ENCODE data around the gene SIPA1L3. TPM values are rescaled to one million over a fixed set of nuclear protein-coding genes. Genes with fewer than 3 reads are reported as not detected.

Gene SIPA1L3
- total and polyA plus RNA-seq, 2 experiments from 2014 or later = 13.7 to 23.3 TPM

DNA sequence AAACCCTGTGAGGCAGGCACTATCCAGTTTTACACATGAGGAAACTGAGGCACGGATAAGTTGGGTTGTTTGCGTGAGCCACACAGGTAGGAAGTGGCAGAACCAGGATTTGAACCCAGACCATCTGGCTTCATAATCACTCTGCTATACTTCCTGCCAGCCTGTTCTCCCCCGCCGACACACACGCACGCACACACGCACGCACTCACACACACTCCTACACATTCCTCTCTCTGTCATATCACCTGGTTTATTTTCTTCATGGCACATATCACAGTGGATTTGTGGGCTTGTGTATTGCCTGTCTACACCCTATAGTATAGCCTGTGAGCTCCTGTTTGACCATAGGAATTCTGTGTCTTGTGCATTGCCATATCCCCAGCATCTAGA, 140.0 kb downstream of the SIPA1L3 start:
- 89% methylated on average over 8 of the region's 8 CpGs for WGBS (ENCODE audit: low lambda C conversion rate, missing lambda C conversion rate)
- peaks cover 1% of the 10 kb centered on the region for H3K9me3 ChIP-seq (ENCODE audit: low read depth)
- no peaks in the 10 kb centered on the region for H3K4me1 ChIP-seq (ENCODE audit: insufficient read depth)
- no peaks in the 10 kb centered on the region for H4K20me1 ChIP-seq (ENCODE audit: insufficient read depth, poor library complexity, severe bottlenecking)
- no peaks in the 10 kb centered on the region for H3K27me3 ChIP-seq
- no peak for TF ChIP-seq CTCF (IDR thresholded peaks at IDR 0.05; ENCODE audit: poor library complexity)
- TF ChIP-seq EZH2 (IDR thresholded peaks at IDR 0.05; ENCODE audit: borderline replicate concordance) = no peak
- TF ChIP-seq EZH2phosphoT487 (IDR thresholded peaks at IDR 0.05; ENCODE audit: low read depth, severe bottlenecking, unreplicated experiment) = no peak
- no peak overlapping the region for H3K4me3 ChIP-seq
- H3K9me2 ChIP-seq (replicated peaks; ENCODE audit: insufficient read depth) = no peaks in the 10 kb centered on the region
- H3K27ac ChIP-seq = no peak overlapping the region
- DNase-seq (ENCODE audit: low spot score) = no peak
- H3K4me2 ChIP-seq = no peak overlapping the region
- H3K79me2 ChIP-seq = peaks cover 6% of the 10 kb centered on the region
- H2AFZ ChIP-seq = no peak overlapping the region
- H3K36me3 ChIP-seq (replicated peaks; ENCODE audit: insufficient read depth, low read depth) = no peaks in the 10 kb centered on the region

GRCh38 chr19:38047641-38048040, 140.6 kb downstream of the SIPA1L3 start:
- Histone ChIP-seq H3K9me2 (replicated peaks; ENCODE audit: insufficient read depth) (no peaks in the 10 kb centered on the region), H2AFZ (no peak overlapping the region), H3K9me3 (ENCODE audit: low read depth) (no peaks in the 10 kb centered on the region), H3K27me3 (no peaks in the 10 kb centered on the region), H3K79me2 (peaks cover 3% of the 10 kb centered on the region), H3K4me1 (ENCODE audit: insufficient read depth) (no peaks in the 10 kb centered on the region), H3K4me2 (no peak overlapping the region), H3K4me3 (no peak overlapping the region), H3K27ac (no peak overlapping the region), H4K20me1 (ENCODE audit: insufficient read depth, poor library complexity, severe bottlenecking) (no peaks in the 10 kb centered on the region), H3K36me3 (replicated peaks; ENCODE audit: insufficient read depth, low read depth) (no peaks in the 10 kb centered on the region)
- WGBS (ENCODE audit: low lambda C conversion rate, missing lambda C conversion rate) = 77% methylated on average over 15 of the region's 15 CpGs
- no peak for DNase-seq (ENCODE audit: low spot score)
- TF ChIP-seq EZH2phosphoT487 (IDR thresholded peaks at IDR 0.05; ENCODE audit: low read depth, severe bottlenecking, unreplicated experiment) = no peak
- TF ChIP-seq EZH2 (IDR thresholded peaks at IDR 0.05; ENCODE audit: borderline replicate concordance) = no peak

DNA sequence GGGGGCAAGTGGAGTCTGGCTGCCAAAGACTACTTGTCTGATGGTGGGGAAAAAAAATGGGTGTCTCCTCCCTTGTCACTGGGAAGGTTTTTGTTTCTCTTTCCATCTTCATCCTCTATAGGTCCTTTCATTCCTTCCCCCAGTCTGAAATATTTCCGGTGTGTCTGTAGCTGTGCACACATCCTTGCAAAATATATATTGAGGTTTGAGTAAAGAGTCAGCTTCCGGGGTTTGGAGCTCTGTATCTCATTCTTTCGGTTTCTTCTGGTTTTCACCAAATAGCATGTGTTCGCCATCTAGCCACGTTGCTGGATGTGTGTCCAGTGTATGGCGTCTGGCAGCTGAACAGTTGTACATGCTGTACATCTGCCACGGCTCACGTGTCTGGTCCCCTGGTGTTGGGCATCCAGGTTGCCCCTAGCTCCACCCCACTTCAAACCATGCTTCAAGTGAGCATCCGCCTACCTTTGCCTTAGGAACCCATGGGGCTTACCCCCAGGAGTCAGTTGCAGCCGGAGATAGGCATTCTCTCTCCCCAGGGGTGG, 142.2 kb downstream of the SIPA1L3 start:
- 96% methylated on average over 10 of the region's 10 CpGs for WGBS (ENCODE audit: low lambda C conversion rate, missing lambda C conversion rate)
- no peak for TF ChIP-seq EZH2 (IDR thresholded peaks at IDR 0.05; ENCODE audit: borderline replicate concordance)
- no peak for TF ChIP-seq EZH2phosphoT487 (IDR thresholded peaks at IDR 0.05; ENCODE audit: low read depth, severe bottlenecking, unreplicated experiment)
- no peak for TF ChIP-seq CTCF (IDR thresholded peaks at IDR 0.05; ENCODE audit: poor library complexity)
- H2AFZ ChIP-seq = no peak overlapping the region
- no peaks in the 10 kb centered on the region for H4K20me1 ChIP-seq (ENCODE audit: insufficient read depth, poor library complexity, severe bottlenecking)
- H3K4me3 ChIP-seq = no peak overlapping the region
- H3K27me3 ChIP-seq = no peaks in the 10 kb centered on the region
- no peaks in the 10 kb centered on the region for H3K36me3 ChIP-seq (replicated peaks; ENCODE audit: insufficient read depth, low read depth)
- no peaks in the 10 kb centered on the region for H3K9me3 ChIP-seq (ENCODE audit: low read depth)
- no peaks in the 10 kb centered on the region for H3K9me2 ChIP-seq (replicated peaks; ENCODE audit: insufficient read depth)
- no peak for DNase-seq (ENCODE audit: low spot score)
- no peaks in the 10 kb centered on the region for H3K79me2 ChIP-seq
- H3K4me2 ChIP-seq = no peak overlapping the region
- no peak overlapping the region for H3K27ac ChIP-seq
- no peaks in the 10 kb centered on the region for H3K4me1 ChIP-seq (ENCODE audit: insufficient read depth)

- Histone ChIP-seq H2AFZ (no peak overlapping the region), H3K9me3 (ENCODE audit: low read depth) (no peaks in the 10 kb centered on the region), H4K20me1 (ENCODE audit: insufficient read depth, poor library complexity, severe bottlenecking) (no peaks in the 10 kb centered on the region), H3K4me3 (no peak overlapping the region), H3K4me1 (ENCODE audit: insufficient read depth) (no peaks in the 10 kb centered on the region), H3K27ac (no peak overlapping the region), H3K36me3 (replicated peaks; ENCODE audit: insufficient read depth, low read depth) (no peaks in the 10 kb centered on the region), H3K79me2 (no peaks in the 10 kb centered on the region), H3K27me3 (no peaks in the 10 kb centered on the region), H3K9me2 (replicated peaks; ENCODE audit: insufficient read depth) (no peaks in the 10 kb centered on the region), H3K4me2 (no peak overlapping the region)
- TF ChIP-seq EZH2phosphoT487 (IDR thresholded peaks at IDR 0.05; ENCODE audit: low read depth, severe bottlenecking, unreplicated experiment) = no peak
- TF ChIP-seq CTCF (IDR thresholded peaks at IDR 0.05; ENCODE audit: poor library complexity) = no peak
- TF ChIP-seq EZH2 (IDR thresholded peaks at IDR 0.05; ENCODE audit: borderline replicate concordance) = no peak
- 60% methylated on average over 9 of the region's 9 CpGs for WGBS (ENCODE audit: low lambda C conversion rate, missing lambda C conversion rate)
- no peak for DNase-seq (ENCODE audit: low spot score)
Observed at GRCh38 chr19:38055010-38055409, 148.0 kb downstream of the SIPA1L3 start.
